Suprapubic skin (tissue), 4 donors: ENCODE data around the gene SF3A1. TPM values are rescaled to one million over a fixed set of nuclear protein-coding genes. Genes with fewer than 3 reads are reported as not detected.
A peak's percentile ranks its signal among the peaks of the same experiment; 100 is the strongest.

Experiments used
- DNase-seq, 2 donors: peaks; one replicate each; pipeline ENCODE4 v3.0.0-alpha.2; 2019; ENCODE audit warnings: low spot score in 2 of 2
- H3K27ac ChIP-seq: fragments of 200-600 bp; sonication (generic); one replicate; pipeline ENCODE4 v1.5.1; 2019
- H3K27me3 ChIP-seq: fragments of 200-600 bp; sonication (generic); one replicate; pipeline ENCODE4 v1.5.1; 2019
- H3K36me3 ChIP-seq: fragments of 200-600 bp; sonication (generic); one replicate; pipeline ENCODE4 v1.5.1; 2019
- H3K4me1 ChIP-seq: fragments of 200-600 bp; sonication (generic); one replicate; pipeline ENCODE4 v1.5.1; 2019
- H3K4me3 ChIP-seq: fragments of 200-600 bp; sonication (generic); one replicate; pipeline ENCODE4 v1.5.1; 2019; ENCODE audit warnings: mild to moderate bottlenecking
- H3K9me3 ChIP-seq: fragments of 200-600 bp; sonication (generic); one replicate; pipeline ENCODE4 v1.5.1; 2019
- CTCF ChIP-seq, 2 donors: fragments of 200-600 bp in 1 of 2; fragments of 450-650 bp in 1 of 2; sonication (generic) in 1 of 2; IDR thresholded peaks; one replicate each; pipeline ENCODE4 v1.5.1; 2016 to 2019; ENCODE audit warnings: antibody characterized with exemption in 2 of 2, mild to moderate bottlenecking in 1 of 2, moderate library complexity in 1 of 2
- EP300 ChIP-seq: sonication (generic); formaldehyde crosslinking; IDR thresholded peaks from one replicate; pipeline ENCODE4 v1.6.1; 2017; ENCODE audit warnings: antibody characterized with exemption
- POLR2A ChIP-seq, 2 donors: fragments of 450-650 bp; IDR thresholded peaks; one replicate each; pipeline ENCODE4 v1.6.1; 2017; ENCODE audit warnings: antibody characterized with exemption in 2 of 2, mild to moderate bottlenecking in 2 of 2, moderate library complexity in 2 of 2
- POLR2AphosphoS5 ChIP-seq, 3 donors: sonication (generic); formaldehyde crosslinking; IDR thresholded peaks; one replicate each; pipeline ENCODE4 v1.6.1; 2017; ENCODE audit warnings: antibody characterized with exemption in 3 of 3
- WGBS: methylation state at CpG from one replicate; pipeline ENCODE4 v1.1.5; 2018; 5-methylcytosine and 5-hydroxymethylcytosine counted together
- total RNA-seq, 4 donors: library from RNA; depleted of rRNA; stranded (reverse); fragments of >200 nt; gene quantifications; one replicate each; pipeline ENCODE4 v1.1.0, GENCODE V29; 2016

The SF3A1 gene
- total RNA-seq, 4 donors from 2014 or later = 112 to 208 (median 152) TPM

- no peak for DNase-seq
- Histone ChIP-seq H3K4me3 (peak overlapping the region; percentile 2), H3K4me1 (peaks cover 91% of the 10 kb centered on the region), H3K27me3 (no peaks in the 10 kb centered on the region), H3K9me3 (no peaks in the 10 kb centered on the region), H3K36me3 (peaks cover 37% of the 10 kb centered on the region), H3K27ac (peak overlapping the region; percentile 87)
- 44% methylated on average over 3 of the region's 9 CpGs for WGBS
- TF ChIP-seq POLR2AphosphoS5 (IDR thresholded peaks at IDR 0.05) (peak in 2 of 3 donors; percentile 3 to 20), EP300 (no peak)
Measured at GRCh38 chr22:30301995-30302809, 54.5 kb downstream of the SF3A1 start.

GRCh38 chr22:30299322-30299721, 57.4 kb downstream of the SF3A1 start:
- Histone ChIP-seq H3K4me3 (no peak overlapping the region), H3K9me3 (no peaks in the 10 kb centered on the region), H3K4me1 (peaks cover 80% of the 10 kb centered on the region), H3K36me3 (peaks cover 65% of the 10 kb centered on the region), H3K27ac (peak overlapping the region; percentile 68), H3K27me3 (no peaks in the 10 kb centered on the region)
- TF ChIP-seq EP300 = no peak
- TF ChIP-seq POLR2AphosphoS5 (IDR thresholded peaks at IDR 0.05) = no peak
- TF ChIP-seq CTCF (IDR thresholded peaks at IDR 0.05) = no peak
- no peak for TF ChIP-seq POLR2A (IDR thresholded peaks at IDR 0.05)
- 86% methylated on average over 13 of the region's 13 CpGs for WGBS
- DNase-seq = no peak

- no peak for DNase-seq
- Histone ChIP-seq H3K4me3 (no peak overlapping the region), H3K4me1 (peaks cover 80% of the 10 kb centered on the region), H3K27me3 (no peaks in the 10 kb centered on the region), H3K36me3 (peaks cover 76% of the 10 kb centered on the region), H3K9me3 (no peaks in the 10 kb centered on the region), H3K27ac (peak overlapping the region; percentile 68)
- 73% methylated on average over 5 of the region's 9 CpGs for WGBS
- TF ChIP-seq CTCF (IDR thresholded peaks at IDR 0.05) (no peak), EP300 (no peak), POLR2A (IDR thresholded peaks at IDR 0.05) (no peak), POLR2AphosphoS5 (IDR thresholded peaks at IDR 0.05) (no peak)
Measured at GRCh38 chr22:30297991-30298701, 58.5 kb downstream of the SF3A1 start.

GRCh38 chr22:30297276-30297990, 59.3 kb downstream of the SF3A1 start:
- TF ChIP-seq POLR2A (IDR thresholded peaks at IDR 0.05) (no peak), POLR2AphosphoS5 (IDR thresholded peaks at IDR 0.05) (no peak)
- Histone ChIP-seq H3K9me3 (no peaks in the 10 kb centered on the region), H3K4me1 (peaks cover 80% of the 10 kb centered on the region), H3K27me3 (no peaks in the 10 kb centered on the region), H3K36me3 (peaks cover 84% of the 10 kb centered on the region), H3K4me3 (no peak overlapping the region), H3K27ac (peak overlapping the region; percentile 68)
- 79% methylated on average over 11 of the region's 11 CpGs for WGBS
- DNase-seq = no peak

- H3K4me3 ChIP-seq = no peak overlapping the region
- DNase-seq = no peak
- no peak overlapping the region for H3K27ac ChIP-seq
- no peak for TF ChIP-seq EP300
- no peak for TF ChIP-seq CTCF (IDR thresholded peaks at IDR 0.05)
- TF ChIP-seq POLR2AphosphoS5 (IDR thresholded peaks at IDR 0.05) = no peak
- TF ChIP-seq POLR2A (IDR thresholded peaks at IDR 0.05) = no peak
- peaks cover 80% of the 10 kb centered on the region for H3K4me1 ChIP-seq
- H3K9me3 ChIP-seq = no peaks in the 10 kb centered on the region
- WGBS = 47% methylated on average over 3 of the region's 3 CpGs
- H3K36me3 ChIP-seq = peaks cover 89% of the 10 kb centered on the region
- no peaks in the 10 kb centered on the region for H3K27me3 ChIP-seq
Measured at GRCh38 chr22:30296833-30297232, 59.9 kb downstream of the SF3A1 start.
